Activated effector memory CD4-positive, alpha-beta T cell treated with anti-CD3 and anti-CD28 coated beads, Interleukin-2, amount 50 U/mL, for 16 hours (primary cell): ENCODE data around the gene SPINK8.
A peak's percentile ranks its signal among the peaks of the same experiment; 100 is the strongest.

Experiments
- DNase-seq: peaks from one replicate; pipeline ENCODE4 v3.0.0-alpha.2; 2020

Gene SPINK8

DNA sequence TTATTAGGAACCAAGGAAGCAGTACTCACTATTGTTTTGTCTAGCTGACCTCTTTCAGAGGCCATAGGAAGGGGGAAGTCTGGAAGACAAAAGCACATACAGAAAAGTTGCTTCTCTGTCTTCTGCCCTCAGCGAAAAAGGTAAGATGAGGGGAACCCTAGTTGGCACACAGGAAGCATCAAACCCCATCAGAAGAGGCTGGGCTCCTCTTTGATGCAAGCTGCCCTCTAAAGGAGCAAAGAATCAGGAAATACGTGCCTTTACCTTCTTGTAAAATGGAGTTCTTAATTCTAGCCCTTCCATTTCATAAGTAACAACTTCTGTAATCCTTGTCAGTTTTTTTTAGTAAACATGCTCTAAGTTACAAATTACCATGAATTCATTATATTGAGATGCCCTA is 12.5 kb downstream of the SPINK8 start:
- no peak for DNase-seq

DNA sequence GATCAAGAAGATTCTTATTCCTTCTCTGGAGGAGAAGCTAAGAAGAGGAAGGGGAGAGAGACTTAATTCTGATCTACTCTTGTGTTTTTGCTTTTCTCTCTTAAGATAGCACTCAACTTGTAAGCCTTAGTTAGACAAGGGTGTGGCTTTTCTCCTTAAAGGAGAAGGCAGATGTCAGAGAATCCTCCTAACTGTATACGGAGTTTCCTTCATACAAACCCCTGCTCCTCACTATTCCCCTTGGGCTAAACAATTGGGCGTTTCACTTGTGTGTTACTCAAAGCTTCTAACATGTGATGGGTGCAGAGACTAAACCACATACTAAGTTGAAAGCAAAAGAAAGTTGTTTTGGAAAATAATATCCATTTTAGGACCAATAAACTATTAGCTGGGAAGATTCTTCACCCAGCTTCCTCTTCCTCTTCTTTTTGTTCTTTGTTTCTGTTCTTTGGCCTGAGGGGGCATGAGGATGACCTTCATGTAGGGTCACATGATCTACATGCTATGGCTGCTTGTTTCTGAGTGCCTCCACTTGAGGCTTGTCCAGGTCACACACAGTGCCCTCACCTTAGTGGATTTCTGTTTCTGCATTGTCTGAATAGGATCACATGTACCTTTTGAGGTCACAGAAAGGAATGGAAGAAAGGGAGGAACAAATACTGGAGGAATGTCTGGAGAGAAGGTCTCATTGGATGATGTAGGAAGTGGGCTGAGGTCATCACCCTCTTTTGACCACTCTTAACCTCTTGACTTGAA is 14.6 kb downstream of the SPINK8 start:
- DNase-seq: no peak

DNA sequence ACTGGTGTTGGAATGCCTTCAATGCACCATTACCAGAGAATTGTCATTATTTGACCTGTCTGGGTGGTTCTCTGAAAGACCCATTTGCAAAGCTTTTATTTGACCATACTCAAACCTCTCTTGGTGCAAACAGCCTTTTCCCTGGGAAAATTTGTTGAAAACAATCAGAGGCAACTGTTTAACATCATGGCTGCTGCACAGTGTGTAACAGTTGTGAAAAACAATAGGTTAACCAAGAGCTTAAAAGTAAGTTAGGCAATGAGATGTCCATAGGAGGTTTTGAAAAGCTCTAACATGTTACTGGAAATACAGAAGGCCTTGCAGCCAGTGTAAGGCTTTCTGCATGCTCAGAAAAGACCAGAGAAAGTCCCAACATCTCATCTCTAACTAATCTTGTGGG is 18.9 kb downstream of the SPINK8 start:
- no peak for DNase-seq

DNA sequence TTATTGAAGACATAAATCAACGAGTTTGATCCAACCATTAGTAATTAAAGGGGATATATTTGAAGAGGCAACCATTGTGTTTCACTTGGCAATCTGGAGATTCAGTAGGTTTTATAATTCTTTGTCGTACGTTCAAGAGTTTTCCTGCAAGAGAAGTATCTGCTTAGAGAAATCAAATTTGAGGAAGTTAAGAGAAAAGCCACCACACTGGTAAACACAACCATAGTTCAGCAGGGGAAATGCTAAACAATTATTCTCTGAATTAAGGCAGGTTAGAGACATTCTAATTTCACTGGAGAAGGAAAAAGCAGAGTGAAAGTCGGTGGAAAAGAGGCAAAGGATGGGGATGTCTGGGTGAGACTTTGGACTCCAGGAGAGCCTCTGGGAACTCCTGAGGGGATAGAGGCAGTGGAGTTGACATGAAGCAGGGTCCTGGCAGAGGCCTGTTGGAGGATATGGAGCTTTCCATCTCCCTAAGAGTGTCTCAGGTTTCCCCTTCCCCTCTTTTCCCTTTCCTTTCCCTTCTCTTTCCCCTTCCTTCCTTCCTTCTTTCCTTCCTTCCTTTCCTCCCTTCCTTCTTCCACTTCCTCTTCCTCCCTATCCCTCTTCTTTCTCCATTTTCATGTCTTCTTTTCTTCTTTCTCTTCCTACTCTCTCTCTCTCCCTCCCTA is 26.5 kb downstream of the SPINK8 start:
- DNase-seq: no peak

DNA sequence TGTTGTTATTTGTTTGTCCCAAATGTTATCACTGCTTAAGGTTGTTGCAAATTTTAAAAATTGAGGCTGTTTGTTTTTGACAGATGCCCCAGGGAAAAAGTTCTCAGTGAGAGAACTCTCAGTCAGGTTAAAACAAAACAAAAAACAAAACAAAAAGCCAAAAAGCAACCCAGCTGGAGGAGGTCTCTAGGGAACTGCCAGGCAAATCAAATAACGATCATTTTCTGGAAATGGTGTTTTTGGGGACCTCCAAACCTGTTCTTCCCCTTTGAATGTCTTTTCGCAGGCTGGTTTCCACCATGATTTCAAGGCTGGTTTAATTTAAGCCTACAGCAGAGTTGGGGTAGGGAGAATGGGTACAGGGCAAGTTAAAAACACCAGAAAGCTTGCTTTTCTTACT is 27.2 kb downstream of the SPINK8 start:
- no peak for DNase-seq

DNA sequence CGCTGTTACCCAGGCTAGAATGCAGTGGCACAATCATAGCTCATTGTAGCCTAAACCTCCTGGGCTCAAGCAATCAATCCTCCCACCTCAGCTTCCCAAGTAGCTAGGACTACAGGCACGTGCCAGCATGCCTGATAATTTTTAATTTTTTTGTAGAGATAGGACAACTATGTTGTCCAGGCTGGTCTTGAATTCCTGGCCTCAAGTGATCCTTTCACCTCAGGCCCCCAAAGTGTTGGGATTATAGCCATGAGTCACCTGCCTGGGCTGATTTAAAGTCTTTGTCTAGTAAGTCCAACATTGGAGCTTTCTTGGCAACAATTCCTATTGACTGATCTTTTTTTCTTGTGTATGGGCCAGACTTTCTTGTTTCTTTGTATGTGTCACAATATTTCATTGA is 28.1 kb downstream of the SPINK8 start:
- no peak for DNase-seq

DNA sequence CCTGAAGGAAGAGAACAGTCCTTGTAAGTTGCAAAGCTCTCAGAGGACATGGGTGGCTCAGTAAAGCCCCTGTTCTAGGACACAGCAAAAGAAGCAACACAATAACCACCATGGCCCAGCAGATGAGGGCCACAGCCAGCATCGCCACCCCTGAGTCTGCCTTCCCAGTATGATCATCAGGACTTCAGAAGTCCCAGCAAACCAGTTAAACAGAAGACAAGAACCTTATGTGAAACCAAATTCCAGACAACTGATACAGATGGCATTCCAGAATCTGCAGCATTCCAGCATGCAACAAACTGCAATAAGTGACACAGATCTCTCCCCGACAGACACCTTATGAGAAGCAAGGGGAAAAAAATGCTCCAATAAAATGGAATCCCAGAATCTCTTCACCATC is 30.4 kb downstream of the SPINK8 start:
- no peak for DNase-seq

DNA sequence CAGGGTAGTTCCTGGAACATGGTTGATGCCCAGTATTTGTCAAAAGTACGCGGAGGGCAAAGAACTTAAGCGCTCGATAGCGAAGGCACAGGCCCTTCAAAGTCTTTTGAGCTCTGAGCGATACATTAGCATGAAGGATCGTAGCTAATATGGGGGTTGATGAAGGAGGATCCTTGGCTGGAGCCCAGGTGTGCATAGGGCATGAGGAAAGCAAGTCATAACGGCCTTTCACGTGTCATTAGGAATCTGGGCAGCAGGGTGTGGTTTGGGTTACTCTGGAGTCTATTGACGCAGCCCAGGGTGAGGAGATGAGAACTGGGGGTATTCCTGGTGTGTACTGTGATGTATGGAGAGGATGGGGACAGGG is 31.7 kb downstream of the SPINK8 start:
- no peak for DNase-seq

DNA sequence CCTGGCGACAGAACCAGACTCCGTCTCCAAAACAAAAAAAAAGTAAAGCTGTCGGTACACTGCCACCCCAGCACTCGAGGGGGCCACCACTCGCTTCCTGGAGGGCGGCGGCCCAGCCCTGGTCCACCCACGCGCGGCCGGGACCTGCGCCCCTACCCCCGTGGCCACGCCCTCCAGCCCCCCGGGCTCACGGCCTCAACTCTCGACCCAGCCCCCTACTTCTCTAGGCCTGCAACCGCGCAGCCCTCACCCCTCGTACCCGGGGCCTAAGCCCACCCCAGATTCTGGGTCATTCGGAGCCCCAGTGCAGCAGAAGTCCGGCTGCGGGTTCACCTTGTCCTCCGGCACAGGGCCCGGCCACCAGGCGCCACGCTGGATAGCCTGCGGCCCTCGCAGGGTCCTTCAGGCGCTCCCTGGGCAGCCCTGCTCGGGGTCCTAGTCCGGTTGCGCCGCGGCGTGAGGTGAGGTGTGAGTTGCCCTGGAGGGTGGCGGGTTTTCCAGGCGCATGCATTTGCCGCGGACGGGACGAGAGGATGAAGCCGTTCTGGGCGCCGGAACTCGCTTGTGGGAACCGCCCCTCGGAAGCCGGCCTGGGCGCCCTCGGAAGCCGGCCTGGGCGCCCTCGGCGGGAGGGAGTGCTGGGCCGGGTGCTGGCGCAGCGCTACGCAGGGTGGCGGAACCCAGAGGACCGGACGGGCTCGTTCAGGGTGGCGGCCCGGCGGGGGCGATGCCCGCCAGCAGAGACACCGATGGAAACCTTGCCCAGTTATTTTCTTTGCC is 32.3 kb downstream of the SPINK8 start, which contains the start of gene NME6:
TSS of gene NME6 (minus strand) at position 348 of the 780 bp plus-strand sequence.
- DNase-seq: peak; percentile 96

DNA sequence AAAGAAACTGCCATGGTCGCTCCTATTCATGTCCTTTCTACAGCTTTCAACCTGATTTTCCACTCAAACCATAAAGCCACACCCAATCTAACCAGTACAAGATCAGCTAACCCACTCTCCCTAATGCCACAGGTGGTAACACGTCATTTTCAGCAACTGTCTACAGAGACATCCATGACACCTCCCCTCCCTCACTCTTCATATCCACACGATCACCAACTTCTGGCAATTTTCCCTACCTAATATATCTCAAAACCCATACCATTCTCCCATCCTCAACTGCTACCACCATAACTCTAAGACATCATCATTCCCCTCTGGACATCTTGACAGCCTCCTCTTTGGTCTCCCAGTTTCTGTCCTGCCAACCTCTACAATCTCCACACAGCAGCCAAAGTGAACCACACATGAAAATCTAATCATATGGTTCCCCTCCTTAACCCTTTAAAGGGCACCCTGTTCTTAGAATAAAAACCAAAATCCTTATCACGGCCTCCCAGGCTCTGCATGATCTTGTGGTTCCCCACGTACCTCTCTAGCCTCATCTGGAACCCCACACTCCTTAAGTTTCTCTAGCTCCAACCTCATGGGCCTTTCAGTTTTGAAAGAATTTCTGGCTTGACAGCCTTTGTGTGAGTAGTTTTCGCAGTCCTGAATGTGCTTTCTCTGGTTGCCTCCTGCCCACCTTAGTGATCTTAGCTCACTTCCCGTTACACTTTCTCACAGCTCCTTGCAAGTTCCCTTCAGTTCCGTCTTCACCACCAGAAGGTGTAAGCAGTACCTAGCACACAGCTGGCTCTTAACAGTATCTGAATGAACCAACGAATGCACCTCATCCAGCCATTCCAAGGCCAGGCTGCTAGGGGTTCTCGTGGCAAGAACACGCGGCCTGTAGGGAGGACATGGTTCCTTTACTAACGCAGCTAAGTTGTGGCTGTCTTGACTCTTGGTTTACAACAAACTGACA is 33.4 kb downstream of the SPINK8 start:
- peak; percentile 70 for DNase-seq

DNA sequence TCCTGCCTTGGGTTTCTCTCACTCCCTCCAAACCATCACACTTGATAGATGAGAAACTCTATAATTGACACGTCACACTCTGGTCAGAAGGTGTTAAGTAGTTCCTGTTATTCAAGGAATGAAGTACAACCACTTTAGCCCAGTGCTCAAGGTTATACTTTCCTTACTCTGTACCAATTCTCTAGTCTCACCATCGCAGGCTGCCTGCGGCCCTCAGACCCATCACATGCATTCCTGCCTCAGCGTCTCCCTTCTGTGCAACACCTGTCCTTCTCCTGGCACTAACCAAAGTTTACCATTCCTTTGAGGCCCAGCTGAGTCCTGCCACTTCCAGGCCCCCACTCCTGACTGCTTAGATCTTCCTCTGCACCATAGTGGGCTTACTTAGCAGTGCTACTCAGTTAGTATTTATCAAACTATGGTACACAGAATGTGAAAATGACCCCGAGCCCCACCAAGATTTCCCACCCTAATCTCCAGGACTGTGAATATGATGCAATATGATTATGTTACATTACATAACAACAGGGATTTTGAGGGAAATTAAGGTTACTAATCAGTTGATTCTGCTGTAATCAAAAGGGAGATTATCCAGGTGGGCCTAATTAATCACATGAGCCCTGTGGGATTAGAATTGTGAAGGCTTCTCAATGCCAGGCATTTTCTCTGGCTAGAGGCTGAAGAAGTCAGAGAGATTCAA is 36.2 kb downstream of the SPINK8 start:
- DNase-seq: no peak

DNA sequence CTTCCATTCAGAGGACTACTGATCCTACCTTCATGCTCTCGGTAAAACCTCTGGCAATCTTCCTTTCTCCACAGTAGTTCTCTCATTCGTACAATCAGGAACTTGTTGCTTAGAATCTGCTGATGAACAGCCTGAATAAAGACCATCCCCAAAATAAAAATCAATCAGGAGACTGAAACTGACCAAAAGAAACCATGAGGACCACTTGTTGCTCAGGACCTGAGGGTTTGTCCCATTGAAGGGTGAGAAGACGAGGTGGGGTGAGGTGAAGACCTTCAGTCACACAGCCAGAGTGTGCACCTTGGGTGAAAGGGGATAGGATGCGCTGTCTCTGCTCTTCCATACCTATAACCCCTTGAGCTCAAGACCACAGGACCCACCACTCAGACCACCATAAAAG is 36.8 kb downstream of the SPINK8 start:
- no peak for DNase-seq

DNA sequence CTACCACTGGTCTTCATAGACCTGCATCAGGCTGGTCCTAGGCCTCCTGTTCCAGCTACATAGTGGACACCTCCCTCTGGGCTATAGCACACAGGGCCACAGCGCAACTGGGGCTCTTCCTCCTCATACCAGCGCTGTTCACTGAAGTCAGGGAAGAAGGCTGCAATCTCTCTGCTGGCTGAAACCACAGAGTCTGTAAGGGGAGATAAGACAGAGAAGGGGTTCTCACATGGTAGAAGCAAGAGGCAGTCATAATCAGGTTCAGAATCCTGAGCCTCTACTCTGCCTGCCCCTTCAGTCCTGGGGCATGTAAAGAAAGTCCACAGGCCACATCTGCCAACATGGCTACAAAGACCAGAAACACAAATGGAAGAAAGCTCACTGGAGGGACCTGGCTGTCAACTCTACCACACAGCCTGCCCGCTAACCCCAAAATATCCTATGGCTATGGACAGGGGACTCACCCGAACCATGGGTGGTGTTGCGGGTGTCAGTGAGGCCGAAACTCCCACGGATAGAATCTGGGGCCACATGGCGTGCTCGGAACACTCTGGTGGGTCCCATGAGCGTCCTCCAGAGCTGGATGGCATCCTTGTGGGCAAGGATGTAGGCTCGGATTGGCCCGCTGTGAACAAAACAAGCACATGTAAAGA is 38.7 kb downstream of the SPINK8 start:
- DNase-seq: no peak

DNA sequence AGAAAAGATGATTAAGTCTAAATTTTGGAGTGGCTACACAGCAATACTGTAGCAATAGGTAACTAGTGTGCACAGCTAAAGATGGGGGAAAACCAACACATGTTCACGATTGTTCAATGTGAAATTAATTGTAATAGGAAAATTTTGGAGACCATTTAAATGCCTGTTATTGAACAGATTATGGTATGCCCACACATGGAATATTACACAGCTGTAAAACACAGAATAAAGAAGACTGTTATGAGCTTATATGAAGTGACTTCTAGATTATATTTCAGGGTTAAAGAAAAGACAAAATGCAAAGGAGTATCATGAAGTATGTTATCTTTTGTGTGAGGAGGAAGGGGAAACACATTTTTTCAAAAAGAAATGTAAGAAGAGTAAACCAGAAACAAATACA is 43.8 kb downstream of the SPINK8 start:
- DNase-seq: no peak

DNA sequence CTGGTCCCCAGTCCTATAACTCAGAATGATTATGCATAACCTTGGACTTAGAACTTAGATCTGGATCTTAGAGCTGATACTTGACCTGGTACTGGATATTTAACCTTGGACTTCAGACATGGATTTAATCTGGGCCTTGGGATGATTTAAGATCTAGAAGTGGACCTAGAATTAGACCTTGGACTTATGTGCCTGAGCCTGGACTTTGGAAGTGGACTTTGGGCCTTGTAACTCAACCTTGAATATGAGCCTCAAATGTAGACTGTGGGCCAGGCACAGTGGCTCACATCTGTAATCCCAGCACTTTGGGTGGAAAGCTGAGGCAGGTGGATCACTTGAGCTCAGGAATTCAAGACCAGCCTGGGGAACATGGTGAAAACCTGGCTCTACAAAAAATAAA is 46.4 kb downstream of the SPINK8 start:
- DNase-seq: no peak

DNA sequence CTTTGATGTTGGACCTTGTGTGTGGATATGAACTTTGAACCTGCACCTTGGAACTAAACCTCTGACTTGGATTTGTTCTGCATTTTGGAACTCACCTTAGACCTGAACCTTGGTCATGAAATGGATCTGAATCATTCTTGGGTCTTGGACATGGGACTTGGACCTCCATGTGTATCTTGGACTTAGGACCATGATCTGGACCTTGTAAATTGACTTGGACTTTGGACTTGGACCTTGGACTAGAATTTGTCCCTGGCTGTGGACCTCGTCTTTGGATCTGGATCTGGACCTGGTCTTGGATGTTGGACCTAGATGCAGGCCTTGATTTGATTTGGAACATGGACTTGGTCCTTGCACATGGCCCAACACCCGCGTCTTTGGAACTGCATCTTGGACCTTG is 47.2 kb downstream of the SPINK8 start:
- no peak for DNase-seq

DNA sequence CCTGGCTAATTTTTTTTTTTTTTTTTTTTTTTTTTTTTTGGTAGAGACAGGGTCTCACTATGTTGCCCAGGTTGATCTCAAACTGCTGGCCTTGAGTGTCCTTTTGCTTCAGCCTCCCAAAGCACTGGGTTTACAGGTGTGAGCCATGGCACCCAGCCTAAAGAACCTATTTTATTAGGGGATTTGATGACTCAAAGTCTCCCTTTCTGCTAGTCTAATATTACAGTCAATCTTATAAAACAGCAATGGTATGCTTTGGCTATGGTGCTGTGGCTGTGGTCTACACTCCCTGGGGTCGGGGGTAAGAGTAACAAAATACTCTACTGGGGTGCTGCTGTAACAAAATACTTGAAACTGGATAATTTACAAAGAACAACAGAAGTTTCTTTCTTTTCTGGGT is 47.8 kb downstream of the SPINK8 start:
- no peak for DNase-seq

DNA sequence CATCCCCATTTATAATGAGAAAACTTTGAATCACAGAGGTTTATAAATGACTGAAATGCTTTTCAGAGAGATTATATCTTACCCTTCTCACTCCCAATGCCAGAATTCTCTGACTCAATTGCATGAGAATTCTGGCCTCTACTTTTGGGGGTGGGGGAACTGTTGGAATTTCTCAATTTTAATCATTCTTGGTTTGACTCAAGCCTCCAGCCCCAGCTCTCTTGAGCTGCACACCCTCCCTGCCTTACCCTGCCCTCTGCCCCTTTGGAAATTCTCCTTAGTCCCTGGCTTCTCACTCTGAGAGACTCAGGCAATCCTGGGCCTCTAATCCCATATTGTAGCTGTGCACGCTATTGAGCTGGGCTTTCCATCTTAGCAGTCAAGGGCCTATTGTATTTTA is 48.3 kb downstream of the SPINK8 start:
- no peak for DNase-seq

DNA sequence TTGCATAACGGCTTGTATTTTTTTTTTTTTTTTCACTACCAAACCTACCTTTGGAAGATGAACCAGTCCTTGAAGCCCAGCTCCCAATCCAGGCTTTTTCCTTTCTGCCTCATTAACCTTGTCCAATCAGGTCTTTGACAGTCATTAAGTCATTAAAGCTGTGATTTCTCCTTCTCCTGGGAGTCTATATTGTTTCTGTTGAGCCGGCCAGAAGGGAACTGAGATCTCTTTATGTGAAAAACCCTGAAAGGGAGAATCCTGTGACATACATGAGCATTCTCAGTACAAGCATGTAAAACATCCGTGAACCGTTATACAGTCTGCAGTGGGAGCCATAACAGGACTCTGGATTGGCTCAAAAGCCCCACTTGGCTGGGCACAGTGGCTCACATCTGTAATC is 52.6 kb downstream of the SPINK8 start:
- DNase-seq: peak; percentile 14

DNA sequence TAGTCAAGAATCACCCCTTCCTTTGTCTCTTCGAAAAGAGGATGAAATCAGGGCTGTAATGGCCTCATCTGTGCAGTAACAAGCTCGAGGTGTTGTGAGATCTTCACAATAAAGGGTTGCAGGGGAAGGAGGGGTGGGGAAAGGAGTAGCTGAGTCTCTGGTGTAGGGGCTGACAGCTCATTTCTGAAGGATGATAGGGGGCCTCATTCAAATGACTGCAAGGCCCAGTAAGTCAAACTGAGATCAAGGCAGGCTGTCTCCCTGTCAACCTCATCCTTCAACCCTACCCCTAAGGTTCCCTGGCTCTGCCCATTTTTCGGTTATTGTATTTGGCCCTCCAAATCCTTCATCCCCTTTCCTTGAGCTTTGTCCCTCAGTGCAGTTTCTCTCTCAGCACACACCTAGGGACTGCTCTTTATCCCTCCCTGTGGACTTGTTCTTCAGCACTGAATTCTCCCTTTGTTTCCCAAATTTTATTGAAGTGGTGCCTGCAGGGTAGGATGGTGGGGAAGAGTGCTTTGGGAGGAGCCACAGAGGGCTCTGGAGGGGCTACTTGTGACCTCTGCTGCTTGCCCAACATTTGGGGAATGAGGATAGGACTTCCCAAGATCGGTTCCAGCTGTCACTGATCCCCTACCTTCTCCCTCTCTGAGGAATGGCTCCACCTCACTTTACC is 54.4 kb downstream of the SPINK8 start:
- DNase-seq: no peak
